Measurements from ENCODE around the gene KRTAP6-1.

The KRTAP6-1 gene

GRCh38 chr21:30567617-30568016 is 46.1 kb downstream of the KRTAP6-1 start:
- DNase-seq: no peak

- no peak for DNase-seq
Measured at GRCh38 chr21:30563630-30564029, 50.1 kb downstream of the KRTAP6-1 start.

Measured in femur (tissue), 1 donor.